AG08395 (cell line): ENCODE results near the gene UQCRHL.
"Not testable (repeated sequence)": the region's sequence is repeated elsewhere in the genome, so short reads cannot be mapped to it uniquely, and the experiment has no call there.

Source experiments
- DNase-seq: peaks from one replicate; pipeline ENCODE4 v3.0.0; 2012; ENCODE audit warnings: mixed read lengths, low spot score

Gene UQCRHL

DNA sequence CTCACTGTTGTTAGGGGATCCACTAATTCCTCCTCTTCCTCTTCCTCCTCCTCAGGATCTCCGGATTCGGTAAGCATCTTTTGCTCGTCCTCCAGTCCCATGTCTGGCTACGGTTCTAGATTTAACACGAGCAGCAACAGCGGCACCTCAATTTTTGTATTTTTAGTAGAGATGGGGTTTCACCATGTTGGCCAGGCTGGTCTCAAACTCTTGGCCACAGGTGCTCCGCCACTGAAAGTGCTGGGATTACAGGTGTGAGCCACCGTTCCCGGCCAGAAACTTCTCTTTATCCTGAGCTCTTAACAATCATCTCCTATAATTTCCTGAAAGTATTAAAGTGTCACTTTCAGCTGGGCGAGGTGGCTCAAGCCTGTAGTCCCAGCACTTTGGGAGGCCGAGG, at the start of gene UQCRHL:
TSS of gene UQCRHL (minus strand) at position 101 of the 400 bp plus-strand sequence. CDS start at position 101, 0 bp downstream.
- not testable (repeated sequence) for DNase-seq

DNA sequence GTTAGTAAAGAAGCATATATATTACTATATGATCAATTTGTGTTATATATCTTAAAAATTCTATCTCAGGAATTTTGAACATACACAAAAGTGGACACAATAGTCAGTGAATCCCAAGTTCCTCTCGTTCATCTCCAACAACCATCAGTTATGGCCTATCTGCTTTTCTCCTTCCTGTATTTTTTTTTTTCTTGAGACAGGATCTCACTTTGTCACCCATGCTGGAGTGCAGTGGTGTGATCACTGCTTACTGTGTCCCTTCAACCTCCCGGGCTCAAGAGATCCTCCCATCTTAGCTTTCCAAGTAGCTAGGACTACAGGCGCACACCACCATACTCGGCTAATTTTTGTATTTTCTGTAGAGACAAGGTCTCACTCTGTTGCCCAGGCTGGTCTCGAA, 49.4 kb upstream of the UQCRHL start:
- no peak for DNase-seq

DNA sequence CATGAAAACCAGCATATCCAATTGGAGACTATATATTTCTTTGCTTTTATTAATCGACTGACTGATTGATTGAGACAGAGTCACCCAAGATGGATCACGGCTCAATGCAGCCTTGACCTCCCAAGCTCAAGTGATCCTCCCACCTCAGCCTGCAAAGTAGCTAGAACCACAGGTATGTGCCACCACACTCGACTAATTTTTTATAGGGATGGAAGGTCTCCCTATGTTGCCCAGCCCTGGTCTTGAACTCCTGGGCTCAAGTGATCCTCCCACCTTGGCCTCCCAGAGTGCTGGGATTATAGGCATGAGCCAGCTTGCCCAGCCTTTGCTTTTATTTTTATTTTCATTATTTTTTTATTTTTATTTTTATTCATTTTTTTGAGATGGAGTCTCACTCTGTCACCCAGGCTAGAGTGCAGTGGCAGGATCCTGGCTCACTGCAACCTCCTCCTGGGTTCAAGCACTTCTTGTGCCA, 45.4 kb upstream of the UQCRHL start:
- no peak for DNase-seq

DNA sequence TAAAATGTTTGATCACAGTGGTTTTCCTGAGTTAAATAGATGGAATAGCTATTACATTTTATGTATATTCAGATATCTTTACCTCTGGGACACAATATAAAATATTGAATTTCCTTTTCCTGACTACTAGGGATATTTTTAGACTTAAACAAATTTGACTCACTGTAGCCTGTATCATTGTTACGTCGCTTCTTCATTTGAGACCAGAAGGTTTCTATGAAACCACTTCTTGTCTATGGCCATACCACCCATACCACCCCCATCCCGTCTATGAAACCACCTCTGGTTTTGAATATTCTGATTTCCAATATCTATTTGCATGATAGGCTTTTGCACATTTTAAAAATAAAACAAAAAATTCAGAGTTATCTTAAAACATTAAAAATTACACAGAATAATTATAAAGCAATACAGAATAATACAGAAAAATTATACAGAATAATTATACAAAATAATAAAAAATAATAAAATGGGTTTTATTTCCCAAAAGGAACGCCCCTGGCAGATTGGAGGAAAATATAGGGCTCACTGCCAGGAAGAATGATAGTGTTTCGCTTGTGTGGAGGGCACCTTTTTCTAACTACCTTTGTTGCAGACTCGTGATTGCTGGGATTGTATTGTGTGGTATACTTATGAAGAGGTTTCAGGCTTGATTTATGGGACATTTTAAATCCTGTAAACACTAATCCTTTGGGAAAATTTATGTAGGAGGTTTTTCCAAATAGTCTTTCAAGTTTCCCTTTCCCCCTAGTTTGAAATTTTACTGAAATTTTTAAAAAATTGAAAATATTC, 44.8 kb upstream of the UQCRHL start:
- no peak for DNase-seq

DNA sequence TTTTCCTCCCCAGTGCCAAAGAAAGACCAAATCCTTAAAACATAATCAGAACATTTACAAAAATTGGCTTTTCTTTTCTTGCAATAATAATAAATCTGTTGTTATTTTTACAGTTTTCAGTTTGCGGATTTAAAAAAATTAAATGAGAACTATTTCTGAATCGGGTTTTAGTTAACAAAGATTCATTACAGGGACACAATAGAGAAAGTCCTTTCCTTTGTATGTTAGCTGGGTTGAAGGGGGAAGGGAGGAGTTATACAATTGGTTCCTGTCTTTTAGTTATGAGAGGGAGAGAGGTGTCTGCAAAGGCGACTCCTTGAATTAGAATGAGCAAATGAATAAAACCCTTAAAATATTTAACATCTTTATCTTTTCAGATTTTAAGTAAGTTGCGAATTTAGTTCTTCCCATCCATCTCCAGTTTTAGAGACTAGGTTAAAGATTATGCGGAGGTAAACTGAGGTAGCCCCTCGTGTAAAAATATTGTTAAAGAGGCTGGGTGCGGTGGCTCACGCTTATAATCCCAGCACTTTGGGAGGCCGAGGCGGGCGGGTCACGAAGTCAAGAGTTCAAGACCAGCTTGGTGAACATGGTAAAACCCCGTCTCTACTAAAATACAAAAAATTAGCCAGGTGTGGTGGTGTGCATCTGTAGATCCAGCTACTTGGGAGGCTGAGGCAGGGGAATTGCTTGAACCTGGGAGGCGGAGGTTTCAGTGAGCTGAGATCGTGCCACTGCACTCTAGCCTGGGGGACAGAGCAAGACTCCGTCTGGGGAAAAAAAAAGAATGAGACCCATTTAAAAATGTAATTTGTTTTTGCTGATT, 44.0 kb upstream of the UQCRHL start:
- no peak for DNase-seq

DNA sequence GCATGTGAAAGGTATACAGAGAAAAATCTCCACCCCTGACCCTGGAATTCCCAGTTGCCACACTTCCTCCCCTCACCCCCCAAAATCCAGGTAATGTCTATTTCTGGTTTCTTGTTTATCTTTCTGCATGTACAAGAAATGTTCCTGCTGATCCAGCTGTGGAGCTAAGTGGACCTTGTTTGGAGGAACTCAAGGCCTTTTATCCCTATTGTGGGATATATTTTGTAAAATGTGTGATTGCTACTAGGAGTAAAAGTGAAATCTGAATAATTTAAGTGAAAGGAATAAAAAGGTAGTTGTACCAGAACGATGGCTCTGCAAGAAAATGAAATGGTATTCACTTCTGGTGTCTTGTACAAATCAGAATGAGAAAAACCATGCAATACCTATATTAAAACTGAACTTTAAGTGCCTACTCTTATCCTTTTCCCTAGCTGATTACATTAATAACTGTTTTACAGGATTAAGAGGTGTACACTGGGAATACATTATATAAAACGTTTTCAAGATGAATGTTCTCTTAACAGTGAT, 43.1 kb upstream of the UQCRHL start:
- no peak for DNase-seq

DNA sequence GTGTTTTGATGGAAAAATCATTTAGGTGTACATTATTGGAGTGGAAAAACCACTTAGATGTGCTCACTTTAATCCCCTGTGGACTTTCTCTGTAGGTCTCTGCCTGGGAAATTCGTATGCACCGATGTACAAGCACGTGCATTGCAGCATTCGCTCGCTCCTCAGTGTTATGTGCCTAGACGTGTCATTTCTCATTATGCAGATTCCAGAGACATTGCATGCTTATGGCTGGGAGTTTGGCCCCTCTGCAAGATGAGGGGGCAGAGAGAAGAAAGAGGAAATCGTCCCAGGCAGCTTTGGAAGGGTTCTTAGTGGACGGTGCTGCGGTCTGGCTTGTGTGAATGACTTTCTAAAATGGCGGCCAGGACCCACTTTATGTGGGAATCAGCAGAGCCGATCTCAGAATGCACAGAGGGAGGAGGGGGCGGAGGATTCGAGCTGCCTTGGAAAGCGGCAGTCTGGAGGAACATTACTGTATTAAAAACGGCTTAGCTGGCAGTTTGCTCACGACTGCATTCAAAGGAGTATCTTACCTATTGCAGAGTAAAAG, 42.4 kb upstream of the UQCRHL start:
- DNase-seq: no peak

DNA sequence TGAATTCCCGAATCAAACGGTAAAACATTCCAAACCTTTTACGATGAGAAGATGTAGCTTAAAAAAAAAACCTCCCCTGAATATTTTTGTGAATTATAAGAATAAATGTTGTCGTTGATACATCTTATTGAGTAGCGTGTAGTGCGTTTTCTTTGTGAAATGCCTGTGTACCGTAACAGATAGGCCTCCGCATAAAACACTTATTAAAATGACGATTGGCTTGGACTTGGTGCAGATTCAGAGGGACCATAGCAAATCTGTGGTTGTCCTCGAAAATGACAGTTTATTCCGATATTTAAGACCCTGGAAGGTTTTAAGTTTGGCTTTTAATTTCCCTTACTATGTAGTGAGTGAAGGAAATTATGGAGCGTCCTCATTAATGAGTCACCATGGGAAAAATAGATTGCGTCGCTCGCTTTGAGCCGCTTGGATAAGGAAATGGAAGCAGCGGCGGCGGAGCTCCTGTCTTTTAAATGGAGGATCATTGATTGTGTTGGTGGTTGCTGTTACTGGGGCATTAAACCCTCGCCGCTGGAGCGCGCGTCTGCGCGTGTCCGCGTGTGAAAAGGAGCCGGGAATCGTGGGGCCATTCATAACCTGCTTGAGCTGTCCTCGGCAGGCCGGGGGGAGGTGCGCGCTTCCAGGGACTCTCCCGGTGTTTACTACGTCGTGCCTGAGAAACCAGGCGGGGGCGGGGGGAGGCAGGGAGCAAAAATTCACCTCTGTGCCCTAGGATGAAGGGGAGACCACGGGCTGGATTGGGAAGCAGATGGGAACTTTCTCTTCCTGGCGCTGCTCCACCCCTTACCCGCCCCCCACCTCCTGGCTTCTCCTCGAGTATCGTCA, 41.7 kb upstream of the UQCRHL start:
- DNase-seq: peak; percentile 34

DNA sequence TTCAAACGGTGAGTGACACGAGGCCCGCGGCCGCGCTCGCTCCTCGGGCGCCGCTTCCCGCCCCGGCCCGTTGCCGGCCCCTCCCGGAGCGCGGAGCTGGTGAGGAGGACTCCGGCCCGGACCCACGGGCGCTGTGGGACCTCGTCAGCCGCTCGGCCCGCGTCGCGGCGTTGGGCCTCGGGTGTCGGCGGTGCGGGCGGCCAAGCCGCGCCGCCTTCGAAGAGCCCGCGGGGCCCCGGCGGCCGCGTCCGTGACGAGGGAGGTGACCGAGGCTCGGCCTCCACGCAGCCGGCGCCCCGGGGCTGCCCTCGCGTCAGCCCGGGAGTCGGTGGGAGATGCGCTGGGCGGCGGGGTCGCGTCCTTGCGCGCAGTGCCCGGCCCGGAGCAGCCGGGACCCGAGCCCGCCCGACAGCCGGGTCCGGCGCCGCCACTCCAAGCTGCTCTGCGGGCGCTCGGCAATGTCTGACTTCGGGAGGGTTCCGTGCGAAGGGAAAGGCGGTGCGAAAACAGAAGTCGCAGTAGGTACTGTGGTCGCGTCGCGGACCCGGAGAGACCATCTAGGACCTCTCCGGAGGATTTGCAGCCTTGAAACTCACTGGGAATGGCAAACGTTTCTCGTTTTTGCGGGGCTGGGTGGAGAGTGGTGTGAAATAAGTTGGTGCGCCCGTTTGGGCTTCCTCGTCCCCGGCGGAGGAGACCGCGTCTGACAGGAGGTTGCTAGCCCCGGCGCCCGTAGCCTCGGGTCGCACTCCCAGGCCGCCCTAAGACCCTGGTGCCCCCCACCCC, 40.9 kb upstream of the UQCRHL start:
- no peak for DNase-seq

DNA sequence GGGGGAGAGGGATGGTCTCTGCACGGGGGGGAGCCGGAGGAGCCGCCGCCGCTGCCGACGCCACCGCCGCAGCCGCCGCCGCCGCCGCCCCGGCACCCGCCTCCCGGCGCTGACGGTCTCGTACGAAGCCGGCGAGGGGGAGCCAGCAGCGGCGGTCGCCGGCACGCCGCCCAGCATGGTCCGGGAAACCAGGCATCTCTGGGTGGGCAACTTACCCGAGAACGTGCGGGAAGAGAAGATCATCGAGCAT, 40.4 kb upstream of the UQCRHL start:
- DNase-seq: no peak

DNA sequence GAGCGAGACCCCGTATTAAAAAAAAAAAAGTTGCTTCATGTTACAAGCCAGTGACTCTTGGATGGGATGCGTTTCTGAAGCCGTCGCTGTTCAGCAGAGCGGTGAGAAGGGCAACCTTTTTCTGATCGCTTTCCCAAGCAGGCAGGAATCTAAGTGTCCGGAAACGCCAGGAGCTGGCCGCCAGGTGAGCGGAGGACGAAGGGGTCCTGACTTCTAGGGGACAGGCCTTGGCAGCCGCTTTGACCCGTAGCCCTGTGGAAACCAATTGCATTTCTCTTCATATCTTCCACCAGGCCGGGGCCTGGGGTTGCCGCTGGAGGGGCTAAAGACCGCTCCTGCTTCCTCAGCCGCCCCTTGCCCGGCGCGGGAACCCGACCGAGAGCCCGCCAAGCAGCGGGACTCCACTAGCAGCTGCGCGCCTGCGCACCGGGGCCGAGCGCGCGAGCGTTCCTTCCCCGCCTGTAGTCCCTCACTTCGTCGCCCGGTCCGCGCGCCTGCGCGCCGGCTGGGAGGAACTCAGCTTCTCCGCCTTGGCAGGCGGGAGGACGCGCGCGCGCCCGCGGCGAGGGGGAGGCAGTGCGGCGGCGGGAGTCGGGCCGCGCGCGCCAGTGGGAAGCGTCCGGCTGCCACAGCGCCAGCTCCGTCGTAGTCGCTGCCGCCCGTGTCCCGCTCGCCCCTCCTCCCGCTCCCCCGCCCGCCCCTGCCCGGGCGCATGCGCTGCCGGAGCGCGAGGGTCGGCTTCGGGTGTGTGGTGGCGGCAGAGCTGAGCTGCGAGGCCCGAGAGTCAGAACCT, 39.8 kb upstream of the UQCRHL start, which contains the start of gene SPEN:
TSS of gene SPEN (plus strand) at position 608 of the 793 bp plus-strand sequence. CDS start 361 bp downstream, outside the sequence.
- peak; percentile 98 for DNase-seq

DNA sequence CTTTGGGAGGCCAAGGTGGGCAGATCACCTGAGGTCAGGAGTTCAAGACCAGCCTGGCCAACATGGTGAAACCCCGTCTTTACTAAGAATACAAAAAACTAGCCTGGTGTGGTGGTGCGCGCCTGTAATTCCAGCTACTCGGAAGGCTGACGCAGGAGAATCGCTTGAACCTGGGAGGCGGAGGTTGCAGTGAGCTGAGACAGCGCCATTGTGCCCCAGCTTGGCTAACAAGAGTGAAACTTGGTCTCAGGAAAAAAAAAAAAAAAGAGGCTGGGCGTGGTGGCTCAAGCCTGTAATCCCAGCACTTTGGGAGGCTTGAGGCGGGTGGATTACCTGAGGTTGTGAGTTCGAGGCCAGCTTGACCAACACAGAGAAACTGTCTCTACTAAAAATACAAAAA, 38.6 kb upstream of the UQCRHL start:
- DNase-seq: not testable (repeated sequence)

DNA sequence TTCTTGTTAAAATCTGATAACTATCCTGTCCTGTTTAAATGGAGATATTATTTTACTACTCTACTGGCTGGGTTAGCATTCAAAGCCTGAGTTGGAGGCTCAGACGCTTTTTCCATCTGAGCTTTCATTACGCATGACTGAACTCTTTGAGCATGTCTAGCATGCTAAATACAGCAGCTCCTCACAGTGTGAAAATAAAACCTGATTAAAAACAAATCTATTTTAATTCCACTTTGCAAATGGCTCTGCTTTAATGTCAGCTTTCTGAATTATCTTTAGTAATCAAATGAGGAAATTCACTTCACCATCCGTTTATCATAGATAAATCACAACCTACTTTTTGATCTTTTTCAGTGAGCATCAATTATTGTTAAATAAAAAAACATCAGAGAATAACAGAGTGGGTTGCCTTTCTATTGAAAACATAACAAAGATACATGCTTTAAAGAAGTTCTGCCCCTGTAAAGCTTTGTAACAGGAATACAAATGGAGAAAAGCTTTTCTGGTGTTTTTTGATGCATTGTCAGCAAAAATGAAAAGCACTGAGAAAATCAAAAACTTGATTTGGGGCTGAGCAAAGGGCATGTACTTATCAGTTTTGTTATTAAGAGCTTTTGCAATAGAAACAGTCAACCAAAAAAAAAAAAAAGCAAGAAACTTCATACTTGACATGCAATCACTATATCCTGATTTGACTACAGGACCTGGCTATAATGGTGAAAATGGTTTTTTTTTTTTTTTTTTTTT, 36.5 kb upstream of the UQCRHL start:
- no peak for DNase-seq

DNA sequence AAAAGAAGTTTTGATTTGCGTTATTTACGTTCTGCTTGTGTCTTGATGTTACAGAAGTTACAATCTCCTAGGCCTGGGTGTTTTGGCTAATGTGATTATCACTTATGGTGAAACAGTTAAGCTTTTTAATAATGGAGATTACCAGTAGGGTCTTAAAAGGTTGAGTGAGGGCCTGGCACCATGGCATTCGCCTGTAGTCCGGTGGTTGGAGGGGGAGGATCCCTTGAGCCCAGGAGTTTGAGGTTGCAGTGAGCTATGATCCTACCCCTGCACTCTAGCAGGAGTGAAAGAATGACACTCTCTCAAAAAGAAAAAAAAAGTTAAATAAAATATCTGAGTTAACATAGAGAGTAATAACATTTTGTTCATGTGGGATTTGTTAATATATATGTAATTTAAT, 31.3 kb upstream of the UQCRHL start:
- no peak for DNase-seq

DNA sequence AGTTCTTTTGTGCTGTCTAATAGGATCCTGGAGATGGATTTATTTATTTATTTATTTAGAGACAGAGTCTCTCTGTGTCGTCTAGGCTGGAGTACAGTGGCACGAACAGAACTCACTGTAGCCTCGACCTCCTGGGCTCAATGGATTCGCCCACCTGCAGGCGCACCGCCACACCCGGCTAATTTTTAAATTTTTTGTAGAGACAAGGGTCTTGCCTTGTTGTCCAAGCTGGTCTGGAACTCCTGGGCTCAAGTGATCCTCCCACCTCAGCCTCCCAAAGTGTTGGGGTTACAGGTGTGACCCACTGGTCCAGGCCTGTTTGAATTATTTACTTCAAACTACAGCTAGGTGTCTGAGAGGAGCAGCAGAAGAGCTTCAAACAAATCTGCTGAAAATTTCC, 30.5 kb upstream of the UQCRHL start:
- DNase-seq: no peak

DNA sequence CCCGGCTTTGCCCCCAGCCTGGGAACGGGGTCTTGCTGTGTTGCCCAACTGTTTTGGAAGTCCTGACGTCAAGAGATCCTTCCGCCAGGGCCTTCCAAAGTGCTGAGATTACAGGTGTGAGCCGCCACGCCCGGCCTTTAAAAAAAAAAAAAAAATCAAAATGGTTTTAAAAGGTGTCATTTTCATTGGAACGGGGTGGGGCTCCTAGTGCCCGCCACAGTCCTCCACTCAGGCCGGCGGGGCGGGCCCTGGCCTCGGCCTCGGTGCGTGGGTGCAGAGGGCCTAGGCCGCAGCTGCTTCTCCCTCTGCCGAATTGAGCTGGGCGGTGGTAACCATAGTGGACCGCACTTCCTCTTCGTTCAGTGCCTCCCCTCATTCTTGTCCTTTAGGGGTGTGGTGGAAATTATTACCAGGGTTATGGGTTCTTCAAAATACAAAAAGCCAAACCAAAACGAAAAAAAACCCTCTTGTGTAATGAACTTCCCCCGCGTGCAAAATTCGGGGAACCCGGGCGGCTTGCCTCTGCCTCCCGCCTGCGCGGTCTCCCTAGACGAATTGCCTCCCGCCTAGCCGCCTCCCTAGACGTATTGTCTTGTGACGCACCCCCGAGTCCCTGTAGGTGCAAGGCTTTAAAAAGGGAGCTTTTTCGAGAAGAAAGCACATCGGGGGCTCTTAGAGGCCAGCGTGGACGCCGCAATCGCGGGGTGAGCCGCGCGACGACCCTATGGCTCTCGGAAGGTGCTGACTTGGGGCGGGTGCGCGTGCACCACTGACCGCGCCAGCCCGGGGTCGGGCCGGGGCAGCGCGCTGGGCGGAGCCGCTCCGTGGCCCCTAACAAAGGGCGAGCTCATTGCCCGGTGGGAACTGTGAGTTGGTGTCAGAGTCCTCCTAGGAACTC, 29.6 kb upstream of the UQCRHL start:
- DNase-seq: no peak

DNA sequence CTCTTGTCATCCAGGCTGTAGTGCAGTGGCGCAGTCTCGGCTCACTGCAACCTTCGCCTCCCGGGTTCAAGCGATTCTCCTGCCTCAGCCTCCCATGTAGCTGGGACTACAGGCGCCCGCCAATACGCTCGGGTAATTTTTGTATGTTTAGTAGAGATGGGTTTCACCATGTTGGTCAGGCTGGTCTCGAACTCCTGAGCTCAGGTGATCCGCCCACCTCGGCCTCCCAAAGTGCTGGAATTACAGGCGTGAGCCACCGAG, 29.0 kb upstream of the UQCRHL start:
- DNase-seq: not testable (repeated sequence)

DNA sequence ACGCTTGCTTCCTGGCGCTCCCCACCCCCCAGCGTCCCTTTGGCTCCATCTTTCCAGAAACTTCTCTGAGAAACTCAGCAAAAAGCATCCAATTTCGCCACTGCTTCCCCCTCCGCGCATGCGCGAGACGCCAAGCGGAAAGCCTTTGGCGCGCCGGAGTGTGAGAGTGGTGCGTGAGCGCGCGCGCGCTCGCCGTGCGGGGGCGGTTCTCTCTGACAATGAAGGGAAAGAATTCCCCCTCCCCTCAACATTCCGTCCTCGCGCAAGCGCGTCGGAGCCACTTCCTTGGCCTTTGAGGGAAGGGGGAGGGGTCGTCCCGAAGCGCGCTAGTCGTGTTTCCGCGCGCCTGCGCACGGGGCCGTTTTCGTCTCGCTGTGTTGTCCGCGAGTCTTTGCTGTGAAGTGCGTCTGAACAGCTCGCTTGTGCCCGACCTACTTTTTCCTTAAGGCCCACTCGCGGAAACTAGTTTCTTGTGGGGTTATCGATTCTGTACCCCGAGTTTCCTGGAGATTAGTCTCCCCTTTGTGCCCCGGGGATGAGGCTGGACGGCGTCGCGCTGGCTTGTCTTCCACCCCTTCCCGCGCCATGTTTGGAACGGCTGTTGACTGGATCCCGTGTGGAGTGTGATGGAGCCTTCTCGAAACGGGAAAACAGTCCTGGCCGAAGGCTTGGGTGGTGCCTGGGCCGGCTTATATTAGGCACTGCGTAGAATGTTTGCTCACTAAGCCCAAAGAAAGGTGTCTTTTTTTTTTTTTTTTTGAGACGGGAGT, 28.5 kb upstream of the UQCRHL start:
- peak; percentile 97 for DNase-seq
